ENCODE measurements around the gene UAP1. TPM values are rescaled to one million over a fixed set of nuclear protein-coding genes. Genes with fewer than 3 reads are reported as not detected.
A peak's percentile ranks its signal among the peaks of the same experiment; 100 is the strongest.

UAP1 gene
- total RNA-seq, 2 donors from 2014 or later, result 36.4 to 39.4 TPM

- TF ChIP-seq, protein P1, sequence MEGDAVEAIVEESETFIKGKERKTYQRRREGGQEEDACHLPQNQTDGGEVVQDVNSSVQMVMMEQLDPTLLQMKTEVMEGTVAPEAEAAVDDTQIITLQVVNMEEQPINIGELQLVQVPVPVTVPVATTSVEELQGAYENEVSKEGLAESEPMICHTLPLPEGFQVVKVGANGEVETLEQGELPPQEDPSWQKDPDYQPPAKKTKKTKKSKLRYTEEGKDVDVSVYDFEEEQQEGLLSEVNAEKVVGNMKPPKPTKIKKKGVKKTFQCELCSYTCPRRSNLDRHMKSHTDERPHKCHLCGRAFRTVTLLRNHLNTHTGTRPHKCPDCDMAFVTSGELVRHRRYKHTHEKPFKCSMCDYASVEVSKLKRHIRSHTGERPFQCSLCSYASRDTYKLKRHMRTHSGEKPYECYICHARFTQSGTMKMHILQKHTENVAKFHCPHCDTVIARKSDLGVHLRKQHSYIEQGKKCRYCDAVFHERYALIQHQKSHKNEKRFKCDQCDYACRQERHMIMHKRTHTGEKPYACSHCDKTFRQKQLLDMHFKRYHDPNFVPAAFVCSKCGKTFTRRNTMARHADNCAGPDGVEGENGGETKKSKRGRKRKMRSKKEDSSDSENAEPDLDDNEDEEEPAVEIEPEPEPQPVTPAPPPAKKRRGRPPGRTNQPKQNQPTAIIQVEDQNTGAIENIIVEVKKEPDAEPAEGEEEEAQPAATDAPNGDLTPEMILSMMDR (conservative IDR thresholded peaks at IDR 0.05), result no peak
- no peaks in the 10 kb centered on the region for H3K36me3 ChIP-seq (ENCODE audit: control insufficient read depth, insufficient read depth, low read length)
- no peak overlapping the region for H3K9ac ChIP-seq (ENCODE audit: extremely low read depth, low read length, poor library complexity, severe bottlenecking)
- H3K4me3 ChIP-seq (ENCODE audit: low read length), result no peak overlapping the region
- H3K9me3 Mint-ChIP-seq, result no peaks in the 10 kb centered on the region
- peaks cover 14% of the 10 kb centered on the region for H3K4me1 Mint-ChIP-seq
- H3K9me3 ChIP-seq (ENCODE audit: control insufficient read depth, low read length), result no peaks in the 10 kb centered on the region
- WGBS, 2 experiments (ENCODE audit: insufficient coverage in 1 of 2, insufficient read length in 1 of 2), result 96 to 100% methylated on average over 1 to 2 of the region's 2 CpGs
- DNase-seq, result no peak
- H3K36me3 Mint-ChIP-seq (ENCODE audit: low read depth), result no peaks in the 10 kb centered on the region
- no peak overlapping the region for H3K27ac Mint-ChIP-seq
- no peak overlapping the region for H3K4me3 Mint-ChIP-seq
- H3K27ac ChIP-seq (ENCODE audit: low read depth, low read length), result no peak overlapping the region
- H3K27me3 ChIP-seq (ENCODE audit: control insufficient read depth, insufficient read depth, low read length, poor library complexity, severe bottlenecking), result no peaks in the 10 kb centered on the region
- no peaks in the 10 kb centered on the region for H3K27me3 Mint-ChIP-seq (ENCODE audit: insufficient read depth)
- H3K4me1 ChIP-seq (ENCODE audit: control insufficient read depth, insufficient read depth, low read length), result peaks cover 5% of the 10 kb centered on the region
Observed at GRCh38 chr1:162629651-162630050, 68.1 kb downstream of the UAP1 start.

GRCh38 chr1:162631546-162632191 lies 70.1 kb downstream of the UAP1 start:
- no peaks in the 10 kb centered on the region for H3K36me3 Mint-ChIP-seq (ENCODE audit: low read depth)
- H3K36me3 ChIP-seq (ENCODE audit: control insufficient read depth, insufficient read depth, low read length), result no peaks in the 10 kb centered on the region
- WGBS, 2 experiments (ENCODE audit: insufficient coverage in 1 of 2, insufficient read length in 1 of 2), result 87 to 89% methylated on average over 7 to 10 of the region's 10 CpGs
- no peak overlapping the region for H3K9ac ChIP-seq (ENCODE audit: extremely low read depth, low read length, poor library complexity, severe bottlenecking)
- H3K4me3 Mint-ChIP-seq, result no peak overlapping the region
- no peaks in the 10 kb centered on the region for H3K9me3 ChIP-seq (ENCODE audit: control insufficient read depth, low read length)
- TF ChIP-seq, protein P1 (conservative IDR thresholded peaks at IDR 0.05), result no peak
- H3K27me3 ChIP-seq (ENCODE audit: control insufficient read depth, insufficient read depth, low read length, poor library complexity, severe bottlenecking), result no peaks in the 10 kb centered on the region
- peak; percentile 49 for DNase-seq
- H3K27ac Mint-ChIP-seq, result no peak overlapping the region
- no peak overlapping the region for H3K27ac ChIP-seq (ENCODE audit: low read depth, low read length)
- H3K27me3 Mint-ChIP-seq (ENCODE audit: insufficient read depth), result no peaks in the 10 kb centered on the region
- no peaks in the 10 kb centered on the region for H3K9me3 Mint-ChIP-seq
- no peak overlapping the region for H3K4me3 ChIP-seq (ENCODE audit: low read length)
- H3K4me1 Mint-ChIP-seq, result peaks cover 22% of the 10 kb centered on the region
- H3K4me1 ChIP-seq (ENCODE audit: control insufficient read depth, insufficient read depth, low read length), result peaks cover 5% of the 10 kb centered on the region

GRCh38 chr1:162632217-162632666 lies 70.7 kb downstream of the UAP1 start, which contains the start of gene DDR2:
Gene DDR2 (plus strand): TSS chr1:162632464. CDS start chr1:162719064, 86,600 bp downstream.
- Histone ChIP-seq H3K36me3 (ENCODE audit: control insufficient read depth, insufficient read depth, low read length) (no peaks in the 10 kb centered on the region), H3K4me3 (ENCODE audit: low read length) (no peak within 1 kb of the TSS), H3K9me3 (ENCODE audit: control insufficient read depth, low read length) (no peaks in the 10 kb centered on the region), H3K27ac (ENCODE audit: low read depth, low read length) (peak within 1 kb of the TSS; percentile 12), H3K4me1 (ENCODE audit: control insufficient read depth, insufficient read depth, low read length) (peaks cover 5% of the 10 kb centered on the region), H3K27me3 (ENCODE audit: control insufficient read depth, insufficient read depth, low read length, poor library complexity, severe bottlenecking) (no peaks in the 10 kb centered on the region), H3K9ac (ENCODE audit: extremely low read depth, low read length, poor library complexity, severe bottlenecking) (no peak within 1 kb of the TSS)
- 80 to 90% methylated on average over 3 to 4 of the region's 4 CpGs for WGBS, 2 experiments (ENCODE audit: insufficient coverage in 1 of 2, insufficient read length in 1 of 2)
- no peaks in the 10 kb centered on the region for H3K9me3 Mint-ChIP-seq
- peak within 1 kb of the TSS; percentile 5 for H3K27ac Mint-ChIP-seq
- DNase-seq, result peak; percentile 50
- no peaks in the 10 kb centered on the region for H3K36me3 Mint-ChIP-seq (ENCODE audit: low read depth)
- H3K4me3 Mint-ChIP-seq, result no peak within 1 kb of the TSS
- H3K4me1 Mint-ChIP-seq, result peaks cover 22% of the 10 kb centered on the region
- H3K27me3 Mint-ChIP-seq (ENCODE audit: insufficient read depth), result no peaks in the 10 kb centered on the region
- TF ChIP-seq, protein P1 (conservative IDR thresholded peaks at IDR 0.05), result no peak

Measured in endodermal cell (in vitro differentiated cells).